Measurements from ENCODE around the gene HS6ST2.
"Not testable (repeated sequence)": the region's sequence is repeated elsewhere in the genome, so short reads cannot be mapped to it uniquely, and the experiment has no call there.

HS6ST2 gene

DNA sequence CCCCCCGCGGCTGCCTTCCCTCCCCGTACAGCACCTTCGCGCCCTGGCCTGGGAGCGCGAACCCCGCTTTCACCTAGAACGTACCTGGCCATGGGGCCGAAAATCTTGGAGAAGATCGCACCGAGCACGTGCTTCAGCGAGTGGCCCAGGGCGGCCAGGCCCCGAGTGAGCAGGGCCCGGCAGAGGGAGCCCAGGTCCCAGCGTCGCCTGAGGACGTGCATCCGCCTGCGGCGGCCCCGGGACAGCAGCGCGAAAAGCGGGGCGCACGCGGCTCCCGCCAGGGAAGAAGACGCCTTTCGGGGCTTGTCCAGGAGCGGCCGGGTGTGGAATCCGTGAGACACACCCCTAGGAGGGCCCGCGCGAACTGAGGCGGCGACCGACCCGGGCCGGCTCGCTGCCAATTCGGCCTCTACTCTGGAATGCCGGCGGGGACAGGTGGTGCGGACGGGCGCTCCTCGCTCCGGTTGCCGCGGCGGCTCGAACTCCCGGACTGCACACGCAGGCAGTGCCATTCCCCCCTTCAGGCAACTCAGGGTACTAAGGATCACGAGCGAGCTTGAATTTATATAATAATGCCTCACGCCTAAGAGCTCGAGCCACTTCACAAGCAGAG, at the start of gene HS6ST2:
Gene HS6ST2 (minus strand): TSS at position 539 of the 613 bp plus-strand sequence.
- Histone ChIP-seq H3K36me3 (ENCODE audit: insufficient read depth, low read length) (no peaks in the 10 kb centered on the region), H3K27ac (no peak within 1 kb of the TSS), H3K9ac (ENCODE audit: insufficient read length) (peak within 1 kb of the TSS; percentile 78), H3K9me3 (ENCODE audit: low read depth, low read length) (no peaks in the 10 kb centered on the region), H3K4me3 (peak within 1 kb of the TSS; percentile 80)
- DNase-seq (ENCODE audit: low read depth, low spot score): no peak
- TF ChIP-seq POLR2AphosphoS5 (IDR thresholded peaks at IDR 0.05; ENCODE audit: borderline replicate concordance, low read depth, low read length): no peak
- no peak for TF ChIP-seq FOXP2 (optimal IDR thresholded peaks at IDR 0.05; ENCODE audit: control extremely low read depth, extremely low read length, insufficient read depth)

GRCh38 chrX:133007458-133007857, 49.0 kb upstream of the HS6ST2 start:
- no peak for DNase-seq (ENCODE audit: low read depth, low spot score)
- no peak for TF ChIP-seq FOXP2 (optimal IDR thresholded peaks at IDR 0.05; ENCODE audit: control extremely low read depth, extremely low read length, insufficient read depth)
- no peak for TF ChIP-seq EZH2 (IDR thresholded peaks at IDR 0.05)
- TF ChIP-seq POLR2AphosphoS5 (IDR thresholded peaks at IDR 0.05; ENCODE audit: borderline replicate concordance, low read depth, low read length): no peak
- Histone ChIP-seq H3K9ac (ENCODE audit: insufficient read length) (no peak overlapping the region), H3K4me3 (no peak overlapping the region), H3K27ac (no peak overlapping the region), H3K36me3 (ENCODE audit: insufficient read depth, low read length) (no peaks in the 10 kb centered on the region), H3K9me3 (ENCODE audit: low read depth, low read length) (no peaks in the 10 kb centered on the region)

- no peak for DNase-seq (ENCODE audit: low read depth, low spot score)
- Histone ChIP-seq H3K27ac (no peak overlapping the region), H3K36me3 (ENCODE audit: insufficient read depth, low read length) (no peaks in the 10 kb centered on the region), H3K9me3 (ENCODE audit: low read depth, low read length) (no peaks in the 10 kb centered on the region), H3K4me3 (no peak overlapping the region), H3K9ac (ENCODE audit: insufficient read length) (no peak overlapping the region)
- no peak for TF ChIP-seq POLR2AphosphoS5 (IDR thresholded peaks at IDR 0.05; ENCODE audit: borderline replicate concordance, low read depth, low read length)
- no peak for TF ChIP-seq EZH2 (IDR thresholded peaks at IDR 0.05)
- no peak for TF ChIP-seq FOXP2 (optimal IDR thresholded peaks at IDR 0.05; ENCODE audit: control extremely low read depth, extremely low read length, insufficient read depth)
These were observed 47.2 kb upstream of the HS6ST2 start for GRCh38 chrX:133005616-133006015.

DNA sequence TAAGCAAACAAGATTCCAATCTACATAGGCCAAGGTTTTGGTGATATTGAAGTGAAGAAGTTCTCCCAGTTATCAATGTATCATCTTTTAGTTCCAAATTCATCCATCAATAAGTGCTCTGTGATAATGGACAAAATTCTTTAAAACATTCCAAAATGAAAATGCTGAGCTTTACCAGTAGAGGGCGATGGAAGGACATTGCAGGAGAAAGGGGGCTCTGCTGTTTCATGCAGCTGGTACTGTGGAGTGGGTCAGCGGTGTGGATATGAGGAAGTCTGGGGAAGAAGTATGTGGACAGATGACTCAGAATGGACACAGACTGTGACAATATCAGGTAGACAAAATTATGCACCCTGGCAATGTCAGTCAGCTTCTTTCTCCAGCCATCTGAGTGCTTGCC, 46.6 kb upstream of the HS6ST2 start:
- H3K27ac ChIP-seq: no peak overlapping the region
- H3K4me3 ChIP-seq: no peak overlapping the region
- TF ChIP-seq POLR2AphosphoS5 (IDR thresholded peaks at IDR 0.05; ENCODE audit: borderline replicate concordance, low read depth, low read length): no peak
- no peak for TF ChIP-seq FOXP2 (optimal IDR thresholded peaks at IDR 0.05; ENCODE audit: control extremely low read depth, extremely low read length, insufficient read depth)
- no peak for TF ChIP-seq EZH2 (IDR thresholded peaks at IDR 0.05)
- no peak overlapping the region for H3K9ac ChIP-seq (ENCODE audit: insufficient read length)
- H3K36me3 ChIP-seq (ENCODE audit: insufficient read depth, low read length): no peaks in the 10 kb centered on the region
- DNase-seq (ENCODE audit: low read depth, low spot score): no peak
- H3K9me3 ChIP-seq (ENCODE audit: low read depth, low read length): no peaks in the 10 kb centered on the region

DNA sequence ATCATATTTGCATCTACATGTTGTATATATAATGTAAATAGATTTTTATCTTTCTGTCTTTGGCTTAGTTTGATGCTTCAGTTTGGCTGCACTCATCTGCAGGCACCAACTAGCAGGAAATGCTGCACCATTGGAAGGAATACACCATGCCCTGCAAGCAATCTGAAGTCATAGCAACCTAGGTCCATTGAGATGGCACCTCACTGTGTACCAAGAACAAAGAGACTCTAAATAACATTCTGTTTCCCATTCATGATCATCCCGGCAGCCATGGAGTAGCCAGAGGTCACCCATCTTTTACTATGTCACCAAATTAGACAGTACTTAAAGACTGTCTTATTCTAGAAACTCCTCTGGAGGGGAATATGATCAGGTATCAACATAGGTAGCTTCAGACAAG, 40.8 kb upstream of the HS6ST2 start:
- H3K36me3 ChIP-seq (ENCODE audit: insufficient read depth, low read length): no peaks in the 10 kb centered on the region
- no peak for DNase-seq (ENCODE audit: low read depth, low spot score)
- H3K9ac ChIP-seq (ENCODE audit: insufficient read length): no peak overlapping the region
- no peak overlapping the region for H3K27ac ChIP-seq
- no peaks in the 10 kb centered on the region for H3K9me3 ChIP-seq (ENCODE audit: low read depth, low read length)
- no peak overlapping the region for H3K4me3 ChIP-seq
- no peak for TF ChIP-seq POLR2AphosphoS5 (IDR thresholded peaks at IDR 0.05; ENCODE audit: borderline replicate concordance, low read depth, low read length)

GRCh38 chrX:132990835-132991234, 32.4 kb upstream of the HS6ST2 start:
- Histone ChIP-seq H3K36me3 (ENCODE audit: insufficient read depth, low read length) (no peaks in the 10 kb centered on the region), H3K9ac (ENCODE audit: insufficient read length) (no peak overlapping the region), H3K9me3 (ENCODE audit: low read depth, low read length) (no peaks in the 10 kb centered on the region), H3K4me3 (no peak overlapping the region), H3K27ac (no peak overlapping the region)
- TF ChIP-seq EZH2 (IDR thresholded peaks at IDR 0.05): no peak
- no peak for TF ChIP-seq POLR2AphosphoS5 (IDR thresholded peaks at IDR 0.05; ENCODE audit: borderline replicate concordance, low read depth, low read length)
- TF ChIP-seq FOXP2 (optimal IDR thresholded peaks at IDR 0.05; ENCODE audit: control extremely low read depth, extremely low read length, insufficient read depth): no peak
- no peak for DNase-seq (ENCODE audit: low read depth, low spot score)

DNA sequence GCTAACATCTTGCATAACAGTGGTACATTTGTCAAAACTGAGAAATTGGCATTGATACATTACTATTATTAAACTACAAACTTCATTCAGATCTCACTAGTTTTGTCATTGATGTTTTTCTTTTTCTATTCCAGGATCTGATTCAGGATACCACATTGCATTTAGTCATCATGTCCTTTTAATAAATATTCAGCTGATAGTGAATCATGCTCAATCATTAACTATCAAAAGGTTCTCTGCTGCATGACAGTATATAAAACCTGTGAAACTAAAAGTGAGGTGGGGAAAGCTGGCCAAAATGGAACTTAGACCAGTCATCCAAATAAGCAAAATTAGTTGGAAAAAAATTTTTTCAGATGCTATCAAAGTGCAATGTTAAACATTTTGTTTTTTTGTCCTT, 28.1 kb upstream of the HS6ST2 start:
- Histone ChIP-seq H3K4me3 (no peak overlapping the region), H3K9me3 (ENCODE audit: low read depth, low read length) (no peaks in the 10 kb centered on the region), H3K36me3 (ENCODE audit: insufficient read depth, low read length) (no peaks in the 10 kb centered on the region), H3K27ac (no peak overlapping the region), H3K9ac (ENCODE audit: insufficient read length) (no peak overlapping the region)
- TF ChIP-seq FOXP2 (optimal IDR thresholded peaks at IDR 0.05; ENCODE audit: control extremely low read depth, extremely low read length, insufficient read depth) (no peak), POLR2AphosphoS5 (IDR thresholded peaks at IDR 0.05; ENCODE audit: borderline replicate concordance, low read depth, low read length) (no peak)
- DNase-seq (ENCODE audit: low read depth, low spot score): no peak

DNA sequence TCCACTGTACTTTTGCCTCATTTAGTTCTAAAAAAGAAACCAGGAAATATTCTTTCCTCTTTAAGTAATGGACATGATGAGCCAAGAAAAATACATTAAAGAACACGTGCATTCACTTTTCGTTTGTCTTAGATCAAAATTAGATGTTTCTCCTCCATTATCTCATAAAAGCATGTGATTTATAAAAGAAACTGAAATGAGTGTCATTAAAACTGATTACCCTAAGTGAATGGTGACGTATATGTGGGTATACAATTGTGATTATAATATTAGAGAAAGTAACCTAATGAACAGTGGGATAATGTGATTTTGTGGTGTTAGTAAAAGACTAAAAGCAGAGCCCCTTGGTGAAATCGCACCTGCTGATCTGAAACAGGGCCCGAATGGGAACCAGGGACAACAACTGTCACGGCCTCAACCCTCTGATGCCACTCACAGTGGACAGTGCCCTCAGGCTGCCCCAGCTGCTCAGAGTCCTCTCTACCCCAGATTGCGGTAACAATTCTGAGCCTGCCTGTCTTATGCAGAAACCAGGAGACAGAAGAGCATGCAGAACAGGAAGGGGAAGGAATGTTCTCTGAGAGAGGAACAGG, 25.7 kb upstream of the HS6ST2 start:
- Histone ChIP-seq H3K9me3 (ENCODE audit: low read depth, low read length) (no peaks in the 10 kb centered on the region), H3K4me3 (no peak overlapping the region), H3K36me3 (ENCODE audit: insufficient read depth, low read length) (no peaks in the 10 kb centered on the region), H3K27ac (no peak overlapping the region), H3K9ac (ENCODE audit: insufficient read length) (no peak overlapping the region)
- TF ChIP-seq EZH2 (IDR thresholded peaks at IDR 0.05): no peak
- no peak for TF ChIP-seq FOXP2 (optimal IDR thresholded peaks at IDR 0.05; ENCODE audit: control extremely low read depth, extremely low read length, insufficient read depth)
- no peak for TF ChIP-seq POLR2AphosphoS5 (IDR thresholded peaks at IDR 0.05; ENCODE audit: borderline replicate concordance, low read depth, low read length)
- DNase-seq (ENCODE audit: low read depth, low spot score): no peak

DNA sequence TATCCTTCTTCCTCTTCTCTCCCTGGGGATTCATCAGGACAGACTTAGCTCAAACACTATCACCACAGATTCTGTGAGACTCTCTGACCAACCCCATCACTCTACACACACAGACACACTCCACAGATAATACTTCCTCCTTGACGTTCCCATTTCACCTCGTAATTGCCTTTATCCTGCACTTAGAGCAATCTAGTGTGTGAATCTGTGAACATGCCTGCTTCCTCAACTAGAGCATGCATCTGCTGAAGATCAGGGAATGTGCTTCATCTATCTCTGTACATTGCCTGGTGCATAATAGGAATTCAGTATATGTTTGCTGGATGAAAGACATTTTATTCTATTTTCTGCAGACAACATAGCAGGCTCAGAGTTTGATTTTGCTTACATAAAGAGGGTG, 25.1 kb upstream of the HS6ST2 start:
- Histone ChIP-seq H3K36me3 (ENCODE audit: insufficient read depth, low read length) (no peaks in the 10 kb centered on the region), H3K9me3 (ENCODE audit: low read depth, low read length) (no peaks in the 10 kb centered on the region), H3K27ac (no peak overlapping the region), H3K9ac (ENCODE audit: insufficient read length) (no peak overlapping the region), H3K4me3 (no peak overlapping the region)
- DNase-seq (ENCODE audit: low read depth, low spot score): no peak
- TF ChIP-seq EZH2 (IDR thresholded peaks at IDR 0.05) (no peak), FOXP2 (optimal IDR thresholded peaks at IDR 0.05; ENCODE audit: control extremely low read depth, extremely low read length, insufficient read depth) (no peak), POLR2AphosphoS5 (IDR thresholded peaks at IDR 0.05; ENCODE audit: borderline replicate concordance, low read depth, low read length) (no peak)

GRCh38 chrX:132980035-132980434, 21.6 kb upstream of the HS6ST2 start:
- H3K9me3 ChIP-seq (ENCODE audit: low read depth, low read length); H3K4me3 ChIP-seq; DNase-seq (ENCODE audit: low read depth, low spot score); H3K27ac ChIP-seq; H3K36me3 ChIP-seq (ENCODE audit: insufficient read depth, low read length); H3K9ac ChIP-seq (ENCODE audit: insufficient read length): not testable (repeated sequence)

All from SK-N-MC (cell line).